Measurements from ENCODE around the gene LAMA2. TPM values are rescaled to one million over a fixed set of nuclear protein-coding genes. Genes with fewer than 3 reads are reported as not detected.

LAMA2 gene
- total RNA-seq, 1 donor from 2014 or later: 18.0 TPM

DNA sequence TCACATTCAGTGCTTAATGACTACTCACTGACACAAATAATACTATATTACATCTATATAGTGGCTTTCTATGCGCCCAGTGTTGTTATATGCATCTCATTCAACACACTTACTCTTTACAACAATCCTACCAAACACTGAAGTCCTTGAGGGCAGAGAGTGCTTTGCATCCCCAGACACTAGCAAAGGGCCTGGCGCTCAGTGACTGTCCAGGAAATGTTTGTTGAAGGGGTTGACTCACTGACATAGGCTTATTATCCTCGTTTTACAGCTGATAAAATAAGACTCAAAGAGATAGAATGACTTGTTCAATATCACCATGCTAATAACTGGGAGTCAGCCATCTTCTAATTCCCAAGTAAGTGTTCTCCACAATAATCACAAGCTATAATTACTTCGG is 663.8 kb downstream of the LAMA2 start:
- Mint-ChIP-seq H3K27me3 (ENCODE audit: unreplicated experiment) (no peaks in the 10 kb centered on the region), H3K4me3 (ENCODE audit: unreplicated experiment) (no peak overlapping the region), H3K36me3 (ENCODE audit: unreplicated experiment) (peaks cover 5% of the 10 kb centered on the region)

DNA sequence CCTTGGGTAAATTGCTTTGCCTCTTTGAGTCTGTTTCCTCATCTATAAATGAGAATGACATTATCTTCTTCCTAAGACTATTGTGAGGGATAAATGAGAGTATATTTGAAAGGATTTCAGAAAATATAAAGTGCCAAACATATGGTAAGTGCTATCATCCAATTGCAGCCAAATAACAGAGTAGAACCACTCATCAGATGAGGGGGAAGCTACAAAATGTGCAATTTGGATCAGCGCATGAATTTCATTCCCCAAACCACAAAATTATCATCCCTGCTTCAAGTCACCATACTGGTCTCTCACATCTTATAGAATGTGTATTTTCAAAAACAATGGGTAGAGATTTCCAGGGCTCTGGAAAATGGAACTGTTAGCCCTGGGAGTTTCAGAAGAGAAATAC is 668.5 kb downstream of the LAMA2 start:
- no peaks in the 10 kb centered on the region for H3K27me3 Mint-ChIP-seq (ENCODE audit: unreplicated experiment)
- no peak overlapping the region for H3K4me3 Mint-ChIP-seq (ENCODE audit: unreplicated experiment)
- TF ChIP-seq, protein P1, sequence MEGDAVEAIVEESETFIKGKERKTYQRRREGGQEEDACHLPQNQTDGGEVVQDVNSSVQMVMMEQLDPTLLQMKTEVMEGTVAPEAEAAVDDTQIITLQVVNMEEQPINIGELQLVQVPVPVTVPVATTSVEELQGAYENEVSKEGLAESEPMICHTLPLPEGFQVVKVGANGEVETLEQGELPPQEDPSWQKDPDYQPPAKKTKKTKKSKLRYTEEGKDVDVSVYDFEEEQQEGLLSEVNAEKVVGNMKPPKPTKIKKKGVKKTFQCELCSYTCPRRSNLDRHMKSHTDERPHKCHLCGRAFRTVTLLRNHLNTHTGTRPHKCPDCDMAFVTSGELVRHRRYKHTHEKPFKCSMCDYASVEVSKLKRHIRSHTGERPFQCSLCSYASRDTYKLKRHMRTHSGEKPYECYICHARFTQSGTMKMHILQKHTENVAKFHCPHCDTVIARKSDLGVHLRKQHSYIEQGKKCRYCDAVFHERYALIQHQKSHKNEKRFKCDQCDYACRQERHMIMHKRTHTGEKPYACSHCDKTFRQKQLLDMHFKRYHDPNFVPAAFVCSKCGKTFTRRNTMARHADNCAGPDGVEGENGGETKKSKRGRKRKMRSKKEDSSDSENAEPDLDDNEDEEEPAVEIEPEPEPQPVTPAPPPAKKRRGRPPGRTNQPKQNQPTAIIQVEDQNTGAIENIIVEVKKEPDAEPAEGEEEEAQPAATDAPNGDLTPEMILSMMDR (IDR thresholded peaks at IDR 0.05): no peak
- no peak overlapping the region for H3K27ac Mint-ChIP-seq (ENCODE audit: unreplicated experiment)
- no peaks in the 10 kb centered on the region for H3K36me3 Mint-ChIP-seq (ENCODE audit: unreplicated experiment)
- H3K9me3 Mint-ChIP-seq (ENCODE audit: unreplicated experiment): no peaks in the 10 kb centered on the region
- no peaks in the 10 kb centered on the region for H3K4me1 Mint-ChIP-seq (ENCODE audit: unreplicated experiment)
- no peak for DNase-seq (ENCODE audit: extremely low spot score, unreplicated experiment)

More for the DNA sequence above, 663.8 kb downstream of the LAMA2 start:
- Mint-ChIP-seq H3K9me3 (ENCODE audit: unreplicated experiment) (peaks cover 9% of the 10 kb centered on the region), H3K27ac (ENCODE audit: unreplicated experiment) (no peak overlapping the region), H3K4me1 (ENCODE audit: unreplicated experiment) (no peaks in the 10 kb centered on the region)
- TF ChIP-seq, protein P1 (IDR thresholded peaks at IDR 0.05): no peak
- DNase-seq (ENCODE audit: extremely low spot score, unreplicated experiment): no peak

DNA sequence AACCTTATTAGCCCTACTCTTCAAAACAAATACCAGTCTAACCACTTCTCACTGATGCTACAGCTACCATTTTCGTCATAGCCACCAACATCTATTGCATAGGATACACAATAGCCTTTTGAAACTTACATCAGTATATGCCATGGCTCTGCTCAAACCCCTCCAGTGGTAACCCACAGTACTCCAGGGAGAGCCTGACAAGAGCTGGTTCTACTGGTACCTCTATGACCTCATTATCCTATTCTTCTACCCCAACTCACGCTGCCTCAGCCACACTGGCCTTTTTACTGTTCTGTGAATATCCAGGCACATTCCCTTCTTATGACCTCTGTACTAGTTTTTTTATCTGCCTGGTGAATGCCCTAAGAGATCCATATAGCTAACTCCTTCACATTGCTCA is 669.5 kb downstream of the LAMA2 start:
- Mint-ChIP-seq H3K9me3 (ENCODE audit: unreplicated experiment) (no peaks in the 10 kb centered on the region), H3K4me1 (ENCODE audit: unreplicated experiment) (no peaks in the 10 kb centered on the region), H3K36me3 (ENCODE audit: unreplicated experiment) (peaks cover 3% of the 10 kb centered on the region), H3K27ac (ENCODE audit: unreplicated experiment) (no peak overlapping the region), H3K27me3 (ENCODE audit: unreplicated experiment) (no peaks in the 10 kb centered on the region), H3K4me3 (ENCODE audit: unreplicated experiment) (no peak overlapping the region)
- DNase-seq (ENCODE audit: extremely low spot score, unreplicated experiment): no peak
- TF ChIP-seq, protein P1 (IDR thresholded peaks at IDR 0.05): no peak

DNA sequence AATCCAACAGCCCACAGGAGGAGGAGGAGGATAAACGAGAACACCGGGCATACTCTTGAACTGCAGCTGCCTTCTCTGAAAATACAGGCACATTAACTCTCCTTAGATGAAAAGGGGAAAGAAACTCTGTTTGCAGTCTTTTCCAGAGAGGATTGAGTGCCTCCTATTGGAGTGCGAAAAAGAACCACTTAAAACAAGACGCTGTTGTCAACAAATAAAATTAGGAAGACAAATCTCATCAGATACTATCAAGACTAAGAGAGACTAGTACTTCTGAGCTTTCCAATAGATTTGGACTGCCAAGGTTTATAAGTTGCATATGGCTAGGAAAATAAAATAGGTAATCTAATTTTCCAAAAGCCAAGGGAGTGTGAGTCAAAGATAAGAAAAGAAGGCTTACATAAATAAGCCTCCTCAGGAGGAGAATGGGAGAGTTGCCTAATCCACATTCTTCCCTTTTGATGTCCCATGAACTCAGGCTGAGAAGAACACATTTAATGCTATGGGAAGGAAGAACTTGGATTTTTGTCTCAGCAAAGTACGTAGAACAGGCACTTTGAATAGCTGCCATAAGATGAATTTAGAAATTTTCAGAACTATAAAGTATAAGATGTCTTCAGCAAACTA is 672.4 kb downstream of the LAMA2 start:
- no peaks in the 10 kb centered on the region for H3K9me3 Mint-ChIP-seq (ENCODE audit: unreplicated experiment)
- no peak overlapping the region for H3K4me3 Mint-ChIP-seq (ENCODE audit: unreplicated experiment)
- no peaks in the 10 kb centered on the region for H3K27me3 Mint-ChIP-seq (ENCODE audit: unreplicated experiment)
- H3K36me3 Mint-ChIP-seq (ENCODE audit: unreplicated experiment): peaks cover 9% of the 10 kb centered on the region
- TF ChIP-seq, protein P1 (IDR thresholded peaks at IDR 0.05): no peak
- no peak overlapping the region for H3K27ac Mint-ChIP-seq (ENCODE audit: unreplicated experiment)
- no peaks in the 10 kb centered on the region for H3K4me1 Mint-ChIP-seq (ENCODE audit: unreplicated experiment)
- no peak for DNase-seq (ENCODE audit: extremely low spot score, unreplicated experiment)

DNA sequence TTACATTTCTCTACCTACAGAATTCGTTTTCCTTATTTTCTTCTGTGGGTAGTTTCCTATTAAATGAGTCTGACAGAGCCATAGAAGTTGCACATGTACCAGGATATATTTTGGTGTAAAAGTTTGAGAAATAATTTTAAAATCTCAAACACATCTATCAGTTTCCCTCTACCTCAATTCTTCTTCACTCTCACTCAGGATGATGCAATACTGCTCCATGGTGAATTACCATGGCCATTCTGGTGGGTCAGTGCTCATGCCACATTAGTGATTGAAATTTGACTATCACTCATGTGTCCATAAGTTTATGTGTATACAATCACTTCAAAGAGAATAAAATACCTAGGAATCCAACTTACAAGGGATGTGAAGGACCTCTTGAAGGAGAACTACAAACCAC is 675.3 kb downstream of the LAMA2 start:
- Mint-ChIP-seq H3K4me3 (ENCODE audit: unreplicated experiment) (no peak overlapping the region), H3K27ac (ENCODE audit: unreplicated experiment) (no peak overlapping the region), H3K36me3 (ENCODE audit: unreplicated experiment) (peaks cover 9% of the 10 kb centered on the region), H3K27me3 (ENCODE audit: unreplicated experiment) (no peaks in the 10 kb centered on the region), H3K4me1 (ENCODE audit: unreplicated experiment) (no peaks in the 10 kb centered on the region), H3K9me3 (ENCODE audit: unreplicated experiment) (no peaks in the 10 kb centered on the region)
- TF ChIP-seq, protein P1 (IDR thresholded peaks at IDR 0.05): no peak
- DNase-seq (ENCODE audit: extremely low spot score, unreplicated experiment): no peak

All from osteocyte (in vitro differentiated cells).